ENCODE measurements around the gene ADD3. TPM values are rescaled to one million over a fixed set of nuclear protein-coding genes. Genes with fewer than 3 reads are reported as not detected.
A peak's percentile ranks its signal among the peaks of the same experiment; 100 is the strongest.

ADD3 gene
- total RNA-seq, 1 experiment from 2014 or later: 86.7 TPM

DNA sequence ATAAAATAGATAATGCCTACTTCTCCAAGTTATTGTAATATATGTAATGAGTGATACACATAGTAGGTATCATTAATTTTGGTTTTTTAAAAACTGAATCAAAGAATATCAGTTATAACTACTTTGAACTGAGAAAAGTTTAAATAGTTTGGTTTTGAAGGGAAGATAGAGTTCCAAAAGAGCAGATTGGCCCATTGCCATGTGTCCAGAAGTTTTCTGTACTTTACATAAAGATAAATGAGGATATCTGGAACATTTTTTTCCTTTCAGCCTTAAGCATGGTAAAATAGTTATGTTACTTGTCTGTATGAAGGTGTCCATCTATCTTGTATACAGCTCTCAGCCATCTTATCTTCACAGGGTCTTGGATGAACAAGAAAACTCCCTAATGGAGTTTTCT, 101.7 kb downstream of the ADD3 start:
- TF ChIP-seq ZNF671 (CRISPR knock-in tag; IDR thresholded peaks at IDR 0.05): no peak
- TF ChIP-seq KAT7 (CRISPR knock-in tag; IDR thresholded peaks at IDR 0.05; ENCODE audit: borderline replicate concordance): no peak
- no peak for TF ChIP-seq PREB (CRISPR knock-in tag; IDR thresholded peaks at IDR 0.05; ENCODE audit: borderline replicate concordance)
- CTCF ChIA-PET: interaction anchor here (0.6 kb wide), 1 partner anchor 225 kb away, joined by 3 read pairs; no protein-coding TSS in a partner anchor
- no peak overlapping the region for H3K4me3 Mint-ChIP-seq
- ATAC-seq (no peak), DNase-seq (ENCODE audit: low spot score) (no peak)
- POLR2A ChIA-PET: interaction anchor here (0.6 kb wide), 1 partner anchor 9 kb away, joined by 5 read pairs; no protein-coding TSS in a partner anchor
- no peak overlapping the region for H3K27ac Mint-ChIP-seq
- H3K27me3 Mint-ChIP-seq (ENCODE audit: low read depth): no peaks in the 10 kb centered on the region
- no peaks in the 10 kb centered on the region for H3K9me3 Mint-ChIP-seq
- H3K36me3 Mint-ChIP-seq: peaks cover 20% of the 10 kb centered on the region
- no peaks in the 10 kb centered on the region for H3K4me1 Mint-ChIP-seq

GRCh38 chr10:110110338-110110737, 102.6 kb downstream of the ADD3 start:
- POLR2A ChIA-PET: no interaction called here
- H3K9me3 Mint-ChIP-seq: no peaks in the 10 kb centered on the region

More at GRCh38 chr10:110110338-110110737, 102.6 kb downstream of the ADD3 start:
- DNase-seq (ENCODE audit: low spot score) (no peak), ATAC-seq (no peak)
- TF ChIP-seq NFYB (CRISPR knock-in tag; conservative IDR thresholded peaks at IDR 0.05; ENCODE audit: low read depth) (no peak), ZNF671 (CRISPR knock-in tag; IDR thresholded peaks at IDR 0.05) (no peak), JUN (CRISPR knock-in tag; IDR thresholded peaks at IDR 0.05) (no peak), ZNF396 (CRISPR knock-in tag; IDR thresholded peaks at IDR 0.05; ENCODE audit: borderline replicate concordance) (no peak), JAZF1 (CRISPR knock-in tag; IDR thresholded peaks at IDR 0.05) (no peak), CDX4 (CRISPR knock-in tag; IDR thresholded peaks at IDR 0.05; ENCODE audit: borderline replicate concordance) (no peak), TEAD4 (CRISPR knock-in tag; IDR thresholded peaks at IDR 0.05) (no peak), ZNF532 (CRISPR knock-in tag; IDR thresholded peaks at IDR 0.05; ENCODE audit: borderline replicate concordance) (no peak), FOXK1 (CRISPR knock-in tag; IDR thresholded peaks at IDR 0.05) (no peak), MXD4 (CRISPR knock-in tag; IDR thresholded peaks at IDR 0.05; ENCODE audit: borderline replicate concordance) (no peak), TP53 (CRISPR knock-in tag; IDR thresholded peaks at IDR 0.05) (no peak), NFATC4 (CRISPR knock-in tag; IDR thresholded peaks at IDR 0.05) (no peak), ZNF512 (CRISPR knock-in tag; IDR thresholded peaks at IDR 0.05; ENCODE audit: borderline replicate concordance) (no peak), ZBTB21 (CRISPR knock-in tag; IDR thresholded peaks at IDR 0.05; ENCODE audit: borderline replicate concordance) (no peak), HMGA2 (CRISPR knock-in tag; IDR thresholded peaks at IDR 0.05) (no peak), GABPB1 (CRISPR knock-in tag; IDR thresholded peaks at IDR 0.05) (no peak)
- TF ChIP-seq, protein P1, sequence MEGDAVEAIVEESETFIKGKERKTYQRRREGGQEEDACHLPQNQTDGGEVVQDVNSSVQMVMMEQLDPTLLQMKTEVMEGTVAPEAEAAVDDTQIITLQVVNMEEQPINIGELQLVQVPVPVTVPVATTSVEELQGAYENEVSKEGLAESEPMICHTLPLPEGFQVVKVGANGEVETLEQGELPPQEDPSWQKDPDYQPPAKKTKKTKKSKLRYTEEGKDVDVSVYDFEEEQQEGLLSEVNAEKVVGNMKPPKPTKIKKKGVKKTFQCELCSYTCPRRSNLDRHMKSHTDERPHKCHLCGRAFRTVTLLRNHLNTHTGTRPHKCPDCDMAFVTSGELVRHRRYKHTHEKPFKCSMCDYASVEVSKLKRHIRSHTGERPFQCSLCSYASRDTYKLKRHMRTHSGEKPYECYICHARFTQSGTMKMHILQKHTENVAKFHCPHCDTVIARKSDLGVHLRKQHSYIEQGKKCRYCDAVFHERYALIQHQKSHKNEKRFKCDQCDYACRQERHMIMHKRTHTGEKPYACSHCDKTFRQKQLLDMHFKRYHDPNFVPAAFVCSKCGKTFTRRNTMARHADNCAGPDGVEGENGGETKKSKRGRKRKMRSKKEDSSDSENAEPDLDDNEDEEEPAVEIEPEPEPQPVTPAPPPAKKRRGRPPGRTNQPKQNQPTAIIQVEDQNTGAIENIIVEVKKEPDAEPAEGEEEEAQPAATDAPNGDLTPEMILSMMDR (IDR thresholded peaks at IDR 0.05): no peak
- Mint-ChIP-seq H3K27ac (0 out of 2 replicates have a peak overlapping the region, but pooled peaks have one; percentile 44), H3K4me3 (no peak overlapping the region), H3K27me3 (ENCODE audit: low read depth) (no peaks in the 10 kb centered on the region), H3K36me3 (peaks cover 21% of the 10 kb centered on the region), H3K4me1 (no peaks in the 10 kb centered on the region)
- CTCF ChIA-PET: interaction anchor here (0.7 to 2.7 kb wide), 2 partner anchors 44 to 226 kb away, joined by 3 to 15 read pairs; no protein-coding TSS in a partner anchor

Measured in WTC11 (cell line).